Myocyte (in vitro differentiated cells): ENCODE data around the gene SIVA1. TPM values are rescaled to one million over a fixed set of nuclear protein-coding genes. Genes with fewer than 3 reads are reported as not detected.
"Not testable (repeated sequence)": the region's sequence is repeated elsewhere in the genome, so short reads cannot be mapped to it uniquely, and the experiment has no call there.

Source experiments
- DNase-seq: peaks from one replicate; pipeline ENCODE4 v3.0.0-alpha.2; 2012; ENCODE audit warnings: low read depth
- total RNA-seq: library from RNA; depleted of rRNA; stranded (reverse); fragments of >200 nt; gene quantifications from 2 replicates; pipeline ENCODE4 v1.2.3, GENCODE V29; 2014

SIVA1 gene
- total RNA-seq, 1 donor from 2014 or later = 173 TPM

- no peak for DNase-seq
These were observed 33.6 kb upstream of the SIVA1 start for GRCh38 chr14:104719343-104719742.

- peak; percentile 92 for DNase-seq
These were observed 31.2 kb upstream of the SIVA1 start for GRCh38 chr14:104721505-104722431.

GRCh38 chr14:104722938-104723650 lies 29.9 kb upstream of the SIVA1 start:
- DNase-seq = no peak

GRCh38 chr14:104723651-104724406 lies 29.1 kb upstream of the SIVA1 start, which contains the start of gene ADSS1:
ADSS1 (plus strand) TSS chr14:104724229; CDS start chr14:104724271, 42 bp downstream.
- peak; percentile 63 for DNase-seq

GRCh38 chr14:104724407-104724980 lies 28.5 kb upstream of the SIVA1 start:
- DNase-seq = peak; percentile 62

- DNase-seq = peak; percentile 74
These were observed 27.8 kb upstream of the SIVA1 start for GRCh38 chr14:104724981-104725771.

- no peak for DNase-seq
These were observed 27.0 kb upstream of the SIVA1 start for GRCh38 chr14:104725772-104726548.

- no peak for DNase-seq
These were observed 26.1 kb upstream of the SIVA1 start for GRCh38 chr14:104726600-104727451.

- no peak for DNase-seq
These were observed 24.3 kb upstream of the SIVA1 start for GRCh38 chr14:104728631-104729030.

- not testable (repeated sequence) for DNase-seq
These were observed 23.6 kb upstream of the SIVA1 start for GRCh38 chr14:104729176-104729834.

- no peak for DNase-seq
These were observed 23.1 kb upstream of the SIVA1 start for GRCh38 chr14:104729835-104730181.

GRCh38 chr14:104730487-104730886 lies 22.5 kb upstream of the SIVA1 start:
- no peak for DNase-seq

- DNase-seq = no peak
These were observed 21.3 kb upstream of the SIVA1 start for GRCh38 chr14:104731320-104732294.

- DNase-seq = no peak
These were observed 20.6 kb upstream of the SIVA1 start for GRCh38 chr14:104732355-104732804.

GRCh38 chr14:104732931-104733681 lies 19.8 kb upstream of the SIVA1 start:
- no peak for DNase-seq

GRCh38 chr14:104734051-104734587 lies 18.8 kb upstream of the SIVA1 start:
- no peak for DNase-seq
